ENCODE results near the gene C2orf76. TPM values are rescaled to one million over a fixed set of nuclear protein-coding genes. Genes with fewer than 3 reads are reported as not detected.
"Not testable (repeated sequence)": the region's sequence is repeated elsewhere in the genome, so short reads cannot be mapped to it uniquely, and the experiment has no call there.

C2orf76 gene
- total and polyA plus RNA-seq, 2 experiments from 2014 or later: 9.5 to 17.0 TPM

DNA sequence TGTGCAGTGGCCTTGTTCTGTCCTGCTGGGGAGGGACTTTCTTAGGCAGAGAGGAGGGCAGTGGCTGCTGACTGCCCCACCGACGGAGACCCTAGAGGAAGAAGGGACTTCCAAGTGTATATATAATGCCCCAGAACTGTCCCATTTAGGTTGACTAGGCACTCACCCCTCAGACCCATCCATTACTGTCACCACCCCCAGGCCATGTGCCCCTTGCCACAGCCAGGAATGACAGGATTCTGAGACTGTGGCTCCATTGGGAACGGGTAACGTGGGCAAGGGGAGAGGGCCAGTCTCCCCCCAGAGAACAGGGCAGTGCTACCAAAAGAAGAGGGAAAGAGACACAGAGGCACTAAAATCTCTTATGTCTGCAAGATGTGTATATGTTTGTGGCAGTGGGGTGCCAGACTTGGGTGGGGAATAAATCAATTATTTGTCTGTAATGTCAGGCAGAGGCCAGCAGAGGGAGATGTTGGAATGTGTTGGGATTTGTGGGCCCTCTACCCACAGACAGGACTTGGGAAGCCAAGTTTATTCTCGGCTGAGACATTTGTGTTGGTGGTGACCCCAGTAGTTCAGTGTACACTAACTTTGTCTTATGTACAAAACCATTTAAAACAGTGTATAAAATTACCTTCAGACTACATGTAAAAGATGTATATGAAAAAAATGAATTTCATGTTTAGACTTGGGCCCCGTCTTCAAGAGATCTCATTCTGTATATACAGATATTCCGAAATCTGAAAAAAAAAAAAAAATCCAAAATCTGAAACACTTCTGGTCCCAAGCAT lies 41.0 kb upstream of the C2orf76 start:
- Histone ChIP-seq H3K27ac (no peak overlapping the region), H3K27me3 (no peaks in the 10 kb centered on the region), H3K9me3 (ENCODE audit: low read depth) (no peaks in the 10 kb centered on the region), H3K4me1 (ENCODE audit: low read depth) (peaks cover 3% of the 10 kb centered on the region), H3K36me3 (no peaks in the 10 kb centered on the region), H3K4me3 (no peak overlapping the region)
- TF ChIP-seq CTCF (IDR thresholded peaks at IDR 0.05; ENCODE audit: low read depth, low read length): peak; percentile 76
- peak; percentile 74 to 79 for DNase-seq (ENCODE audit: low read depth in 1 of 2, low spot score in 1 of 2)

- Histone ChIP-seq H3K36me3 (no peaks in the 10 kb centered on the region), H3K4me3 (no peak overlapping the region), H3K4me1 (ENCODE audit: low read depth) (peaks cover 3% of the 10 kb centered on the region), H3K27ac (no peak overlapping the region), H3K27me3 (no peaks in the 10 kb centered on the region), H3K9me3 (ENCODE audit: low read depth) (no peaks in the 10 kb centered on the region)
- no peak for DNase-seq (ENCODE audit: low read depth in 1 of 2, low spot score in 1 of 2)
- no peak for TF ChIP-seq CTCF (IDR thresholded peaks at IDR 0.05; ENCODE audit: low read depth, low read length)
Measured at GRCh38 chr2:119405151-119405550, 38.5 kb upstream of the C2orf76 start.

- H3K4me1 ChIP-seq (ENCODE audit: low read depth); H3K27me3 ChIP-seq; H3K9me3 ChIP-seq (ENCODE audit: low read depth); DNase-seq (ENCODE audit: low read depth in 1 of 2, low spot score in 1 of 2); H3K36me3 ChIP-seq; H3K27ac ChIP-seq; H3K4me3 ChIP-seq: not testable (repeated sequence)
Measured at GRCh38 chr2:119403618-119404017, 37.0 kb upstream of the C2orf76 start.

GRCh38 chr2:119402645-119403560 lies 36.3 kb upstream of the C2orf76 start:
- H3K27ac ChIP-seq: no peak overlapping the region
- no peak for TF ChIP-seq CTCF (IDR thresholded peaks at IDR 0.05; ENCODE audit: low read depth, low read length)
- H3K36me3 ChIP-seq: no peaks in the 10 kb centered on the region

DNA sequence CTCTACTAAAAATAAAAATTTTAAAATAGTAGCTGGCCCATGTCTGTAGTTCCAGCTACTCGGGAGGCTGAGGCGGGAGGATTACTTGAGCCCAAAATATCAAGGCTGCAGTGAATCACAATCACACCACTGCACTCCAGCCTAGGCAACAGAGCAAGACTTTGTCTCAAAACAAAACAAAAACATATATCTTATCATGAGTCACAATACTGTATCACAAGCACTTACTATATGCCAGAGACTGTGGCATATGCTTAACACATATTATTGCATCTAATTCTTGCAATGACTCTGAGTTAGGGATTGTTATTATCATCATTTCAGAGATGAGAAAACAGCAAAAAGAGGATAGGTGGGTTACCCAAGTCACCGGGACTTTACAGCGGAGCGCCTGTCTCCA lies 35.5 kb upstream of the C2orf76 start:
- no peak for TF ChIP-seq CTCF (IDR thresholded peaks at IDR 0.05; ENCODE audit: low read depth, low read length)

More at GRCh38 chr2:119402645-119403560, 36.3 kb upstream of the C2orf76 start:
- no peak overlapping the region for H3K4me3 ChIP-seq
- H3K27me3 ChIP-seq: no peaks in the 10 kb centered on the region
- H3K9me3 ChIP-seq (ENCODE audit: low read depth): no peaks in the 10 kb centered on the region
- H3K4me1 ChIP-seq (ENCODE audit: low read depth): no peaks in the 10 kb centered on the region
- peak in 1 of 2 donors; percentile 32 for DNase-seq (ENCODE audit: low read depth in 1 of 2, low spot score in 1 of 2)

More for the DNA sequence above, 35.5 kb upstream of the C2orf76 start:
- Histone ChIP-seq H3K4me3 (no peak overlapping the region), H3K27me3 (no peaks in the 10 kb centered on the region), H3K36me3 (no peaks in the 10 kb centered on the region), H3K27ac (no peak overlapping the region), H3K4me1 (ENCODE audit: low read depth) (no peaks in the 10 kb centered on the region), H3K9me3 (ENCODE audit: low read depth) (no peaks in the 10 kb centered on the region)
- no peak for DNase-seq (ENCODE audit: low read depth in 1 of 2, low spot score in 1 of 2)

Measured in cardiac muscle cell (in vitro differentiated cells and primary cell).